ENCODE data around the gene TMEM97. TPM values are rescaled to one million over a fixed set of nuclear protein-coding genes. Genes with fewer than 3 reads are reported as not detected.
A peak's percentile ranks its signal among the peaks of the same experiment; 100 is the strongest.

Gene TMEM97
- total and polyA plus RNA-seq, 9 of the 15 experiments (the other 6 are each of a cell fraction or from before 2014, with no cell fraction given): 34.6 to 121 (median 76.0) TPM

DNA sequence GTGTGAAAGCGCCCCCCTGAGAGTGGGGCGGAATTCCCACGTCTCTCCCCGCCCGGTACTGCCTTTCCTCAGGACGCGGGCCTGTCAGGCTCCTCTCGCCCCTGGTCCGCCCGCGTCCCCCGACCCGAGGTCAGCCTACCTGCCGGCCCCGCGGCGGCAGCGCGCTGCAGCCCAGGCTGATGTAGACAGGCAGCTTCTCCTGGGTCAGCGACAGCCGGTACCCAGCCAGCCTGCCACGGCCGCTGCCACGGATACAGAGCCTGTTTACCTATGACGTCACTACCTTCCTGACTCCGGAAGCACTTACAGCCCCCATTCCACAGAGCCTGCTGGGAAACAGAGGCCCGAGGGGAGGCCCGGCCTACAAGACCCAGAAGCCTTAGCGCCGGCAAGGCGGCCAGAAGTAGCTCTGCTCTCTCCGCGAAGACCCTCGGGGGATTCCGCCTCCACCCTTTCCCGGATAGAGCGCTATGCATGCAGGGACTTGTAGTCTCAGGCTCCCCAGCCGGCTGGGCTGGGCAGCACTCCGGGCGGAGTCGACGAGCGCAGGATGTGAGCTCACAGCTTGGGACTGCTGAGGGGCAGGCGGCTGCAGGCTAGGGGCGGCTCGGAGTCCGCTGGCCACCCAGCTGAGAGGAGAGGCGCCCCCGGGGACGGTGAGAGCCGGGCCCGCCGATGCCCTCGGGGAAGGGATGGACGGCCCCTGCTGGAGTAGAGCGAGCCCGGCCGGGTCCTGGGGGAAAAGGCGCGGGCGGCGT lies 16.4 kb downstream of the TMEM97 start, which contains the start of the genes IFT20 and TNFAIP1 (continued):
- TF ChIP-seq, protein P1, sequence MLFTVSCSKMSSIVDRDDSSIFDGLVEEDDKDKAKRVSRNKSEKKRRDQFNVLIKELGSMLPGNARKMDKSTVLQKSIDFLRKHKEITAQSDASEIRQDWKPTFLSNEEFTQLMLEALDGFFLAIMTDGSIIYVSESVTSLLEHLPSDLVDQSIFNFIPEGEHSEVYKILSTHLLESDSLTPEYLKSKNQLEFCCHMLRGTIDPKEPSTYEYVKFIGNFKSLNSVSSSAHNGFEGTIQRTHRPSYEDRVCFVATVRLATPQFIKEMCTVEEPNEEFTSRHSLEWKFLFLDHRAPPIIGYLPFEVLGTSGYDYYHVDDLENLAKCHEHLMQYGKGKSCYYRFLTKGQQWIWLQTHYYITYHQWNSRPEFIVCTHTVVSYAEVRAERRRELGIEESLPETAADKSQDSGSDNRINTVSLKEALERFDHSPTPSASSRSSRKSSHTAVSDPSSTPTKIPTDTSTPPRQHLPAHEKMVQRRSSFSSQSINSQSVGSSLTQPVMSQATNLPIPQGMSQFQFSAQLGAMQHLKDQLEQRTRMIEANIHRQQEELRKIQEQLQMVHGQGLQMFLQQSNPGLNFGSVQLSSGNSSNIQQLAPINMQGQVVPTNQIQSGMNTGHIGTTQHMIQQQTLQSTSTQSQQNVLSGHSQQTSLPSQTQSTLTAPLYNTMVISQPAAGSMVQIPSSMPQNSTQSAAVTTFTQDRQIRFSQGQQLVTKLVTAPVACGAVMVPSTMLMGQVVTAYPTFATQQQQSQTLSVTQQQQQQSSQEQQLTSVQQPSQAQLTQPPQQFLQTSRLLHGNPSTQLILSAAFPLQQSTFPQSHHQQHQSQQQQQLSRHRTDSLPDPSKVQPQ (CRISPR knock-in tag; IDR thresholded peaks at IDR 0.05; ENCODE audit: borderline replicate concordance): no peak
- TF ChIP-seq ESRRB (CRISPR knock-in tag; IDR thresholded peaks at IDR 0.05; ENCODE audit: borderline replicate concordance) (no peak), ZNF644 (tag; IDR thresholded peaks at IDR 0.05; ENCODE audit: low read depth) (peak; percentile 93), PYGO2 (tag; IDR thresholded peaks at IDR 0.05) (no peak), C11orf30 (IDR thresholded peaks at IDR 0.05; ENCODE audit: low read depth) (peak; percentile 71), ZNF586 (CRISPR knock-in tag; conservative IDR thresholded peaks at IDR 0.05) (no peak), ZNF165 (CRISPR knock-in tag; IDR thresholded peaks at IDR 0.05; ENCODE audit: borderline replicate concordance) (0 out of 2 replicates have a peak, but pooled peaks have one; percentile 39)
- TF ChIP-seq, protein P2, sequence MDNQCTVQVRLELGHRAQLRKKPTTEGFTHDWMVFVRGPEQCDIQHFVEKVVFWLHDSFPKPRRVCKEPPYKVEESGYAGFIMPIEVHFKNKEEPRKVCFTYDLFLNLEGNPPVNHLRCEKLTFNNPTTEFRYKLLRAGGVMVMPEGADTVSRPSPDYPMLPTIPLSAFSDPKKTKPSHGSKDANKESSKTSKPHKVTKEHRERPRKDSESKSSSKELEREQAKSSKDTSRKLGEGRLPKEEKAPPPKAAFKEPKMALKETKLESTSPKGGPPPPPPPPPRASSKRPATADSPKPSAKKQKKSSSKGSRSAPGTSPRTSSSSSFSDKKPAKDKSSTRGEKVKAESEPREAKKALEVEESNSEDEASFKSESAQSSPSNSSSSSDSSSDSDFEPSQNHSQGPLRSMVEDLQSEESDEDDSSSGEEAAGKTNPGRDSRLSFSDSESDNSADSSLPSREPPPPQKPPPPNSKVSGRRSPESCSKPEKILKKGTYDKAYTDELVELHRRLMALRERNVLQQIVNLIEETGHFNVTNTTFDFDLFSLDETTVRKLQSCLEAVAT (IDR thresholded peaks at IDR 0.05): no peak
- TF ChIP-seq, protein P3, sequence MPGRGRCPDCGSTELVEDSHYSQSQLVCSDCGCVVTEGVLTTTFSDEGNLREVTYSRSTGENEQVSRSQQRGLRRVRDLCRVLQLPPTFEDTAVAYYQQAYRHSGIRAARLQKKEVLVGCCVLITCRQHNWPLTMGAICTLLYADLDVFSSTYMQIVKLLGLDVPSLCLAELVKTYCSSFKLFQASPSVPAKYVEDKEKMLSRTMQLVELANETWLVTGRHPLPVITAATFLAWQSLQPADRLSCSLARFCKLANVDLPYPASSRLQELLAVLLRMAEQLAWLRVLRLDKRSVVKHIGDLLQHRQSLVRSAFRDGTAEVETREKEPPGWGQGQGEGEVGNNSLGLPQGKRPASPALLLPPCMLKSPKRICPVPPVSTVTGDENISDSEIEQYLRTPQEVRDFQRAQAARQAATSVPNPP (IDR thresholded peaks at IDR 0.05; ENCODE audit: borderline replicate concordance, insufficient read depth, insufficient read length): no peak
- TF ChIP-seq, protein P4, sequence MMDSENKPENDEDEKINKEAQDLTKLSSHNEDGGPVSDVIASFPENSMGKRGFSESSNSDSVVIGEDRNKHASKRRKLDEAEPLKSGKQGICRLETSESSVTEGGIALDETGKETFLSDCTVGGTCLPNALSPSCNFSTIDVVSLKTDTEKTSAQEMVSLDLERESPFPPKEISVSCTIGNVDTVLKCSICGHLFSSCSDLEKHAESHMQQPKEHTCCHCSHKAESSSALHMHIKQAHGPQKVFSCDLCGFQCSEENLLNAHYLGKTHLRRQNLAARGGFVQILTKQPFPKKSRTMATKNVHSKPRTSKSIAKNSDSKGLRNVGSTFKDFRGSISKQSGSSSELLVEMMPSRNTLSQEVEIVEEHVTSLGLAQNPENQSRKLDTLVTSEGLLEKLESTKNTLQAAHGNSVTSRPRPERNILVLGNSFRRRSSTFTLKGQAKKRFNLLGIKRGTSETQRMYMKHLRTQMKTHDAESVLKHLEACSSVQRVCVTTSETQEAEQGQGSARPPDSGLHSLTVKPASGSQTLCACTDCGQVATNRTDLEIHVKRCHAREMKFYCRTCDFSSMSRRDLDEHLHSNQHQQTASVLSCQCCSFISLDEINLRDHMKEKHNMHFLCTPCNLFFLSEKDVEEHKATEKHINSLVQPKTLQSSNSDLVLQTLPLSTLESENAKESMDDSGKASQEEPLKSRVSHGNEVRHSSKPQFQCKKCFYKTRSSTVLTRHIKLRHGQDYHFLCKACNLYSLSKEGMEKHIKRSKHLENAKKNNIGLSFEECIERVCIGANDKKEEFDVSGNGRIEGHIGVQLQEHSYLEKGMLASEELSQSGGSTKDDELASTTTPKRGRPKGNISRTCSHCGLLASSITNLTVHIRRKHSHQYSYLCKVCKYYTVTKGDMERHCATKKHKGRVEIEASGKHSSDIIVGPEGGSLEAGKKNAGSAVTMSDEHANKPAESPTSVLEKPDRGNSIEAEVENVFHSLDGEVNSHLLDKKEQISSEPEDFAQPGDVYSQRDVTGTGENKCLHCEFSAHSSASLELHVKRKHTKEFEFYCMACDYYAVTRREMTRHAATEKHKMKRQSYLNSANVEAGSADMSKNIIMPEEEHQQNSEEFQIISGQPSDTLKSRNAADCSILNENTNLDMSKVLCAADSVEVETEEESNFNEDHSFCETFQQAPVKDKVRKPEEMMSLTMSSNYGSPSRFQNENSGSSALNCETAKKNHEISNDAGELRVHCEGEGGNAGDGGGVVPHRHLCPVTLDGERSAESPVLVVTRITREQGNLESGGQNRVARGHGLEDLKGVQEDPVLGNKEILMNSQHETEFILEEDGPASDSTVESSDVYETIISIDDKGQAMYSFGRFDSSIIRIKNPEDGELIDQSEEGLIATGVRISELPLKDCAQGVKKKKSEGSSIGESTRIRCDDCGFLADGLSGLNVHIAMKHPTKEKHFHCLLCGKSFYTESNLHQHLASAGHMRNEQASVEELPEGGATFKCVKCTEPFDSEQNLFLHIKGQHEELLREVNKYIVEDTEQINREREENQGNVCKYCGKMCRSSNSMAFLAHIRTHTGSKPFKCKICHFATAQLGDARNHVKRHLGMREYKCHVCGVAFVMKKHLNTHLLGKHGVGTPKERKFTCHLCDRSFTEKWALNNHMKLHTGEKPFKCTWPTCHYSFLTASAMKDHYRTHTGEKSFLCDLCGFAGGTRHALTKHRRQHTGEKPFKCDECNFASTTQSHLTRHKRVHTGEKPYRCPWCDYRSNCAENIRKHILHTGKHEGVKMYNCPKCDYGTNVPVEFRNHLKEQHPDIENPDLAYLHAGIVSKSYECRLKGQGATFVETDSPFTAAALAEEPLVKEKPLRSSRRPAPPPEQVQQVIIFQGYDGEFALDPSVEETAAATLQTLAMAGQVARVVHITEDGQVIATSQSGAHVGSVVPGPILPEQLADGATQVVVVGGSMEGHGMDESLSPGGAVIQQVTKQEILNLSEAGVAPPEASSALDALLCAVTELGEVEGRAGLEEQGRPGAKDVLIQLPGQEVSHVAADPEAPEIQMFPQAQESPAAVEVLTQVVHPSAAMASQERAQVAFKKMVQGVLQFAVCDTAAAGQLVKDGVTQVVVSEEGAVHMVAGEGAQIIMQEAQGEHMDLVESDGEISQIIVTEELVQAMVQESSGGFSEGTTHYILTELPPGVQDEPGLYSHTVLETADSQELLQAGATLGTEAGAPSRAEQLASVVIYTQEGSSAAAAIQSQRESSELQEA (IDR thresholded peaks at IDR 0.05; ENCODE audit: low read depth): no peak
- TF ChIP-seq, protein P5, sequence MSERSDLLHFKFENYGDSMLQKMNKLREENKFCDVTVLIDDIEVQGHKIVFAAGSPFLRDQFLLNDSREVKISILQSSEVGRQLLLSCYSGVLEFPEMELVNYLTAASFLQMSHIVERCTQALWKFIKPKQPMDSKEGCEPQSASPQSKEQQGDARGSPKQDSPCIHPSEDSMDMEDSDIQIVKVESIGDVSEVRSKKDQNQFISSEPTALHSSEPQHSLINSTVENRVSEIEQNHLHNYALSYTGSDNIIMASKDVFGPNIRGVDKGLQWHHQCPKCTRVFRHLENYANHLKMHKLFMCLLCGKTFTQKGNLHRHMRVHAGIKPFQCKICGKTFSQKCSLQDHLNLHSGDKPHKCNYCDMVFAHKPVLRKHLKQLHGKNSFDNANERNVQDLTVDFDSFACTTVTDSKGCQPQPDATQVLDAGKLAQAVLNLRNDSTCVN (CRISPR knock-in tag; IDR thresholded peaks at IDR 0.05): peak; percentile 48; the same call in 1 of the 2 replicates

Measured in K562 (cell line).